GM19372 (cell line): ENCODE data around the gene SAMD11.
A peak's percentile ranks its signal among the peaks of the same experiment; 100 is the strongest.
"Not testable (repeated sequence)": the region's sequence is repeated elsewhere in the genome, so short reads cannot be mapped to it uniquely, and the experiment has no call there.

Experiments
- ATAC-seq: cut with Tn5 transposase; IDR thresholded peaks from one replicate; pipeline ENCODE4 v1.9.1; 2021; ENCODE audit warnings: mild to moderate bottlenecking, low read depth, moderate library complexity; ENCODE audit not compliant: unreplicated experiment

Gene SAMD11

GRCh38 chr1:942864-943533, 19.3 kb downstream of the SAMD11 start:
- ATAC-seq: no peak

GRCh38 chr1:943545-944340, 20.0 kb downstream of the SAMD11 start:
- ATAC-seq: no peak

GRCh38 chr1:944341-945325, 20.9 kb downstream of the SAMD11 start:
- no peak for ATAC-seq

DNA sequence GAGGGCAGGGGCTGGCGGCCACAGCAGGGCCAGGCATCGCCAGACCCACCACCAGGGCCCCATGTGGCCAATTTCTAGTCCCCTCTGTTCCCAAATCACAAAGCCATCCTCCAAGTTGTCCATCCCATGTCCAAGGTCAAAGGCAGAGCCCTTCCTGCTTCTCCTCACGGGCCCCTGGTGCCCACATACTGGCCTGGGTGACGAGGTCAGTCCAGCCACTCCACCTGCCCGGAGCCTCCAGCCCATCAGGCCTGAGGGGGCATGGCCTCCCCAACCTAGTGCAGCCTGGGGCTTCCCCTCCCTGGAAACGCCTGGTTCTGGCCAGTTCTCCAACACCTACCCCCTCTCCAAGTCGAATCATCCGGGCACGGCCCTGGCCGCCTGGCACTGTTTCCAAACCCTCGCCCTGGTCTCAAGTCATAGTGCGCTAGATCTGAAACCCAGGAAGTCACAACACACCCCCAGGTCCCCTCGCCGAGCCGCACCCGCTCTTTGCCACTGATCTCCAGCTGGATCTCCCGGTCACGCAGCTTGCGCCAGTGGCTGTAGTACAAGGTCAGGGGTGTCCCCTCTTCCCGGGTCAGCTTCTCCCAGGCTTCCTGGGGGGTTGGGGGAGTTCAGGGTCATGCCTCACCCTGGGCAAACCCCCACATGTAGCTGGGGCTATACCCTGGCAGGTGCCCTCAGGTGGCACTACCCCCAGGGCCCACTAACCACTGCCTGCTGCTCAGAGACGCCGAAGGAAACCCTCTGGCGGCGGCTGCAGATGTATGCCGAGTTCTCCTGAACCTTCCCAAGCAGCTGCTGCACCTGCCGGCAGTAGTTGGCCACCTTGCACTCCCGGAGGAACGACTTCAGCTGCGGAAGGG, 22.2 kb downstream of the SAMD11 start:
- ATAC-seq: no peak

GRCh38 chr1:946811-947210, 23.1 kb downstream of the SAMD11 start:
- not testable (repeated sequence) for ATAC-seq

- ATAC-seq: no peak
Measured at GRCh38 chr1:947958-948357, 24.2 kb downstream of the SAMD11 start.

DNA sequence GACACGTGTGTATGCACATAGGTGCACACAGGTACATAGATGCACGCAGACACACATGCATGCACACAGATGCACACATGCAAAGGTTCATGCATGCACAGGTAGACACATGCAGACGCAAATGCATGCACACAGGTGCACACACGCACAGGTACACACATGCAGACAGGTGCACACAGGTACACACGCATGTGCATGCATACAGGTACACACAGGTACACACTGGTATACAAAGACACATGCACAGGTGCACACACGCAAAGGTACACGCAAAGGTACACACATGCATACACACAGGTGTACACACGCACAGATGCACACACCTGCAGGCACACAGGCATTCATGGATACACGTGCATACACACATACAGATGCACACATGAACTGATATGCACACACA, 26.5 kb downstream of the SAMD11 start:
- ATAC-seq: no peak

- no peak for ATAC-seq
Measured at GRCh38 chr1:950881-951280, 27.2 kb downstream of the SAMD11 start.

GRCh38 chr1:951364-951763, 27.6 kb downstream of the SAMD11 start:
- no peak for ATAC-seq

GRCh38 chr1:952201-952600, 28.5 kb downstream of the SAMD11 start:
- no peak for ATAC-seq

DNA sequence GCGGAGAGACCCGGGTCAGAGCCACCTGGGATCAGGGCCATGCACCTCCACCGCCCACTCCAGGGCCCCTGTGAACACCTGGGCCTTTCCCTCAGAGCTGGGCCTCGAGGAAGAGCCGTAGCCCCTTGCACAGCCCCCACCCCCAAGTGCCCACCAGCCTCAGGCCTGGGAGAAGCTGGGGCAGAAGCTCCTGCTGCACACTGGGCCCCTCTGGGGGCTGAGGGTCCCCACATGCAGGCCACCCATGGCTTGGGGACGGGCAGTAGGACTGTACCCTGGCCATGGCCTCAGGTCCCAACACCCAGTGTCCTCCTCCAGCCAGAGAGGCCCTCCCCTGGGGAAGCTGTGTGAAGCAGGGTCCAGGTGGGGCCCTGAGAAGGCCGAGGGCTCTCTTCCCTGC, 28.9 kb downstream of the SAMD11 start:
- ATAC-seq: no peak

GRCh38 chr1:953524-954320, 30.0 kb downstream of the SAMD11 start:
- ATAC-seq: no peak

DNA sequence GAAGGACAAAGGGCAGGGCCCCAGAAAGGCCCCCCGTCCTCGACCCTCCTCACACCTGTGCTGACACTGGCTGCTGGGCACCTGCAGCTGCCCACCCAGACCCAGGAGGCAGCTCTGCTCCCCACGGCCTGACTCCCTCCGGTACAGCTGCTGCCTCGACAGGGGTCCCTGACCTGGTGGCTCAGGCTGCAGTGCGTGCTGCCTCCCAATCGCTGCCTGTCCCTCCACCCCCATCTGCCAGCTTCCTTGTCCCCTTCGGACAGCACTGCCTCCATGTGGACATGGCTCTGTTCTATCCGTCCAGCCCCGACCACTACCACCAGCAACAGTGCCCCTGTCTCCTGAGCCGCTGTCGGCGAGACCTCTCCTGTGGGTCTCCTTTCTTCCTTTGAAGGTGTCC, 31.2 kb downstream of the SAMD11 start:
- ATAC-seq: no peak

DNA sequence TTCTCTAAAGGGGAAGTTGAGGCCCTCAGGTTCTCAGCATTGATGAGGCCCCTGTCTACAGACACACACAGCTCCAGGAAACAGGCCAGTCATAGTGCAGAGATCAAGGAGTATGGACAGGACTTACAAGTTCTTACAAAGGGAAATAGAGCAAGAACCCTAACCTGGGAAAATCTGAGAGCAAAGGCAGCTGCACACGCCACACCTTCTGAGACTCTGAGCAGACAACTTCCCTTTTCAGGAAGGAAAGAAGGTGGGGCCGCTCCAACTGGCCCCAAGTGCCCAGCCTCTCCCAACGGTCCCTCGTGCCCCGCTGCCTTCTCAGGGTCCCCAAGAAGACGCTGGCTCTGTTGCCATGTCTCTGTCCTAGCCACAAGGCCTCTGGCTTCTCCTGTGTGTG, 31.8 kb downstream of the SAMD11 start:
- no peak for ATAC-seq

DNA sequence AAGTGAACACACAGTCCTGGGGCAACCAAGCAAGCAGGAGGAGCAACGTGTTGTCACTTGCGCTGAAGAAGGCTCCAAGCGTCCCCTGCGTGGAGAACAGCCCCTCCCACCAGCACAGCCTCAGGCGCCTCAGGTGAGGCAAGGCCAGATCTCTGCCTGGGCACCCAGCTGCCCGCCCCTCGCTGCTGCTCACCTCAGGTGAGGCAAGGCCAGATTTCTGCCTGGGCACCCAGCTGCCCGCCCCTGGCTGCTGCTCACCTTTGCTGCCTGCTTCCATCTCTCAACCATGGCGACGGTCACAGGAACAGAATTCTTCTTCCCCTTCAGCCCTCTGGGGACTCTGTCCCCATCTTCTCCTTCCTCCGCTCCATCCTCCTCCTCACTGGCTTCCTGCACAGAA, 32.9 kb downstream of the SAMD11 start:
- no peak for ATAC-seq

GRCh38 chr1:958823-959730, 35.4 kb downstream of the SAMD11 start, which contains the start of gene NOC2L:
Gene NOC2L, minus strand, starts transcription at chr1:959256. Its CDS starts 16 bp downstream, at chr1:959240.
- peak; percentile 86 for ATAC-seq

DNA sequence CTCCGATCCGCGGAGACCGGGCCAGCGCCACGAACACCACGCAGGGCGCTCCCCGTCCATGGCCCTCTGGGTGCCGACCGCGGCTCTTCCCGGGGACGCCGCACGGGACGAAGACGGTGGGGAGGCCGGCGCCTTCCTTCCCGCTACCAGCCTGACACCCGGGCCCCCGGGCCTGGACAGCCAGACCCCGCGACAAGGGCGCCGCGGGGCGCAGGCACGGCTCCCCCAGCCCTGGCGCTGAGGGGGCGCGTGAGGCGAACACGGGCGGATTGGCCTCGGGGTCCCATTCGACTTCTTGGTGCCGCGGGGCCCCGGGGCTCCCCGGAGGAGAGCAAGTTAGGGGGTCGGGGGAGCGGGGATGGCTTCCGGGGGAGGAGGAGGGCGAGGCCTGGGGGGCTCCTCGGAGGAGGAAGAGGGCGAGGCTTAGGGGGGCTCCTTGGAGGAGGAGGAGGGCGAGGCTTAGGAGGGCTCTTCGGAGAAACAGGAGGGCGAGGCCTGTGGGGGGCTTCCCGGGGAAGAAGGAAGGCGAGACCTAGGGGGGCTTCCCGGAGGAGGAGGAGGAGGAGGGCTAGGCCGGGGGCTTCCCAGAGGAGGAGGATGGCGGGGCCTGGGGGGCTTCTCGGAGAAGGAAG, 36.1 kb downstream of the SAMD11 start:
- no peak for ATAC-seq
